OCI-LY3 (cell line): ENCODE data around the gene UGT1A10.
"Not testable (repeated sequence)": the region's sequence is repeated elsewhere in the genome, so short reads cannot be mapped to it uniquely, and the experiment has no call there.

Experiments used
- H2AFZ ChIP-seq: fragments of 200-600, 300-600 bp; shearing (Covaris generic); 2 replicates; pipeline ENCODE4 v1.6.0; 2014; ENCODE audit warnings: antibody characterized with exemption, low read depth, low read length
- H3K27ac ChIP-seq: fragments of 200-600, 300-600 bp; sonication (generic); 2 replicates; pipeline ENCODE4 v1.5.1; 2014; ENCODE audit warnings: mild to moderate bottlenecking, low read length, moderate library complexity, mixed read lengths
- H3K27me3 ChIP-seq: fragments of 200-600, 300-600 bp; sonication (generic); 2 replicates; pipeline ENCODE4 v1.6.1; 2014; ENCODE audit warnings: low read depth, low read length, mixed read lengths
- H3K36me3 ChIP-seq: fragments of 200-600, 300-600 bp; sonication (generic); replicated peaks from 2 replicates; pipeline ENCODE3; 2014; ENCODE audit warnings: low read depth, low read length, mixed read lengths
- H3K4me1 ChIP-seq: fragments of 300-600, 200-600 bp; sonication (generic); 2 replicates; pipeline ENCODE4 v1.6.1; 2014; ENCODE audit warnings: low read length, mixed read lengths
- H3K4me2 ChIP-seq: fragments of 200-600, 300-600 bp; sonication (generic); 2 replicates; pipeline ENCODE4 v1.6.1; 2014; ENCODE audit warnings: low read length, mixed read lengths
- H3K4me3 ChIP-seq: fragments of 300-600, 200-600 bp; sonication (generic); 2 replicates; pipeline ENCODE4 v1.5.1; 2014; ENCODE audit warnings: antibody characterized with exemption, mild to moderate bottlenecking, low read length, moderate library complexity
- H3K79me2 ChIP-seq: fragments of 300-600, 200-600 bp; shearing (Covaris generic); 2 replicates; pipeline ENCODE4 v1.6.1; 2014; ENCODE audit warnings: mild to moderate bottlenecking, low read length, mixed read lengths
- H3K9ac ChIP-seq: fragments of 300-600, 200-600 bp; shearing (Covaris generic); 2 replicates; pipeline ENCODE4 v1.6.0; 2014; ENCODE audit warnings: mild to moderate bottlenecking, low read length, moderate library complexity
- H3K9me3 ChIP-seq: fragments of 200-600, 300-600 bp; shearing (Covaris generic); 2 replicates; pipeline ENCODE4 v1.6.1; 2014; ENCODE audit warnings: low read length, mixed read lengths; ENCODE audit not compliant: insufficient read depth
- H4K20me1 ChIP-seq: fragments of 200-600, 300-600 bp; sonication (generic); 2 replicates; pipeline ENCODE4 v1.6.1; 2016; ENCODE audit warnings: low read length, mixed read lengths; ENCODE audit not compliant: insufficient read depth
- EZH2phosphoT487 ChIP-seq: fragments of 200-600 bp; shearing (Covaris generic); IDR thresholded peaks from 2 replicates; pipeline ENCODE4 v1.6.1; 2018; ENCODE audit warnings: antibody characterized with exemption, mixed run types, low read depth
- TF ChIP-seq, protein P1 (sequence below): fragments of 200-600, 300-600 bp; sonication (generic); IDR thresholded peaks from 2 replicates; pipeline ENCODE4 v1.5.1; 2014; ENCODE audit warnings: antibody characterized with exemption, low read length, low read depth

The UGT1A10 gene

DNA sequence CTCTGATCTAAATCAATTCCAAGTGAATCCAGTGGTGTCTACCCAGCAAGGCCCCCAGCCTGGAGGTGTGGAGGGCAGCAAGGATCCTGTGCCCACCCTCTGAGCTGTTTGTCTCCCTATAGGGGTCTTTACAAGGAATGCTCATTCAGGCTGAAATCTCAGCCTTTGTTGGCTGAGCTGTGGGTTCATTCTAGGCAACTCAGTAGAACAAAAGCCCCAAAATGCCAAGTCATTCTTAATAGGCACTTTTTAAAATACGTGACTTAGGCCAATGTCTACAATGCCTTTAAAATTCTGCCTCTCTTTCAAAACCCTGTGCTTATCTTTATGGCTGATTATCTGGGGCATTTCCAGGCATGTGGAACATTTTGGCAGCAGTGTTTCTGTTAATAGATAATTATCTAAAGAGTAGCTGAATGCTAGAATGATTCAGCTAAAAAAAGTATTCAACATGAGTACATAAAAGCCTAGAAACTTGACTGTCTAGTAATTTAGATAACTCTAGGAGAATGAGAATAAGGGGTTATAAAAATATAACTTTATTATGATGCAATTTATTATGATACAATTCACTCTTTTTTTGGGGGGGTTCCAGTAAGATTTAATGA is 63.9 kb downstream of the UGT1A10 start:
- Histone ChIP-seq H3K4me2 (no peak overlapping the region), H3K27me3 (no peaks in the 10 kb centered on the region), H3K27ac (no peak overlapping the region), H3K4me3 (no peak overlapping the region), H4K20me1 (no peaks in the 10 kb centered on the region), H3K4me1 (no peaks in the 10 kb centered on the region), H3K36me3 (no peaks in the 10 kb centered on the region), H2AFZ (no peak overlapping the region), H3K79me2 (no peaks in the 10 kb centered on the region), H3K9me3 (no peaks in the 10 kb centered on the region), H3K9ac (no peak overlapping the region)
- TF ChIP-seq, protein P1, sequence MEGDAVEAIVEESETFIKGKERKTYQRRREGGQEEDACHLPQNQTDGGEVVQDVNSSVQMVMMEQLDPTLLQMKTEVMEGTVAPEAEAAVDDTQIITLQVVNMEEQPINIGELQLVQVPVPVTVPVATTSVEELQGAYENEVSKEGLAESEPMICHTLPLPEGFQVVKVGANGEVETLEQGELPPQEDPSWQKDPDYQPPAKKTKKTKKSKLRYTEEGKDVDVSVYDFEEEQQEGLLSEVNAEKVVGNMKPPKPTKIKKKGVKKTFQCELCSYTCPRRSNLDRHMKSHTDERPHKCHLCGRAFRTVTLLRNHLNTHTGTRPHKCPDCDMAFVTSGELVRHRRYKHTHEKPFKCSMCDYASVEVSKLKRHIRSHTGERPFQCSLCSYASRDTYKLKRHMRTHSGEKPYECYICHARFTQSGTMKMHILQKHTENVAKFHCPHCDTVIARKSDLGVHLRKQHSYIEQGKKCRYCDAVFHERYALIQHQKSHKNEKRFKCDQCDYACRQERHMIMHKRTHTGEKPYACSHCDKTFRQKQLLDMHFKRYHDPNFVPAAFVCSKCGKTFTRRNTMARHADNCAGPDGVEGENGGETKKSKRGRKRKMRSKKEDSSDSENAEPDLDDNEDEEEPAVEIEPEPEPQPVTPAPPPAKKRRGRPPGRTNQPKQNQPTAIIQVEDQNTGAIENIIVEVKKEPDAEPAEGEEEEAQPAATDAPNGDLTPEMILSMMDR: no peak
- no peak for TF ChIP-seq EZH2phosphoT487

DNA sequence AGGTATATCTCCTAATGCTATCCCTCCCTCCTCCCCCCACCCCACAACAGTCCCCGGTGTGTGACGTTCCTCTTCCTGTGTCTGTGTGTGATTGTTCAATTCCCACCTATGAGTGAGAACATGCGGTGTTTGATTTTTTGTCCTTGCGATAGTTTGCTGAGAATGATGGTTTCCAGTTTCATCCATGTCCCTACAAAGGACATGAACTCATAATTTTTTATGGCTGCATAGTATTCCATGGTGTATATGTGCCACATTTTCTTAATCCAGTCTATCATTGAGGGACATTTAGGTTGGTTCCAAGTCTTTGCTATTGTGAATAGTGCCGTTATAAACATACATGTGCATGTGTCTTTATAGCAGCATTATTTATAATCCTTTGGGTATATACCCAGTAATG is 64.6 kb downstream of the UGT1A10 start:
- H3K4me2 ChIP-seq, H3K79me2 ChIP-seq, H3K27me3 ChIP-seq, H3K4me1 ChIP-seq, H2AFZ ChIP-seq, H3K9ac ChIP-seq, H3K27ac ChIP-seq, H3K36me3 ChIP-seq, H3K9me3 ChIP-seq, H3K4me3 ChIP-seq, H4K20me1 ChIP-seq: not testable (repeated sequence)

DNA sequence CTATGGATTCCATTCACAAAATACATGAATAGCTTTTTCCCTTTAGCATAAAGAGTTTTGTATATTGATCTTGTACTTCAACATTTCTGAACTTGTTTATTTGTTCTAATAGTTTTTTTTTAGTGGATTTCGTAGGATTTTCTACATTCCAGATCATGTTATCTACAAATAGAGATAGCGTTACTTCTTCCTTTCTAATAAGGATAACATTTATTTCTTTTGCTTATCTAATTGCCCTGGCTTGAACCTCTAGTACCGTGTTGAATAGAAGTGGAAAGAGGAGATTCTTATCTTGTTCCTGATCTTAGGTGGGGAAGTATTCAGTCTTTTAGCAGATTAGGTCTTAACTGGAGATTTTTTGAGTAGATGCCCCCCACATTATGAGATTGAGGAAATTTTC is 66.0 kb downstream of the UGT1A10 start:
- Histone ChIP-seq H3K27ac (no peak overlapping the region), H3K4me2 (no peak overlapping the region), H3K4me3 (no peak overlapping the region), H3K36me3 (no peaks in the 10 kb centered on the region), H3K4me1 (no peaks in the 10 kb centered on the region), H3K9me3 (no peaks in the 10 kb centered on the region), H3K79me2 (no peaks in the 10 kb centered on the region), H2AFZ (no peak overlapping the region), H3K9ac (no peak overlapping the region), H4K20me1 (no peaks in the 10 kb centered on the region), H3K27me3 (no peaks in the 10 kb centered on the region)
- TF ChIP-seq, protein P1: no peak
- TF ChIP-seq EZH2phosphoT487: no peak

DNA sequence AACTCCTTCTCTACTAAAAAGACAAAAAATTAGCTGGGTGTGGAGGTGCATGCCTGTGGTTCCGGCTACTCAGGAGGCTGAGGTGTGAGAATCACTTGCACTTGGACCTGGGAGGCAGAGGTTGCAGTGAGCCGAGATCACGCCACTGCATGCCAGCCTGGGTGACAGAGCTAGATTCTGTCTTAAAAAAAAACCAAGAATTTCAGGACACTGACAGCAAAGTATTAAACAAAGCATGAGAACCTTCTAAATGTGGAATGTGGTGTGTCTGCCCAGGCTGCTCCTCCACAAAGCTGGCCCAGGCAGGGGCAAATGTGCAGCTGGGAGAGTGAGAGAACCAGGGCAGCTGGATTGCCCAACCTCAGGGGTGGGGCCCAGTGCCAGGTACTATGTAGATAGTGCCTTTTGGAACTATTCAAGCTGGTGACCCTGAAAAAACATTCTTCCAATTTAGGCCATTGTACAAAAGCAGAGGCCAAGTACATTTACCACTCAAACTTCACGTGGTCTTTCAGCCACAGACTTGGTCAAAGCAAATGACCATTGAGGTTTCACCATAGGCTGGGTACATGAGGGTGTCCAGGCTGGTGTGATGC is 69.8 kb downstream of the UGT1A10 start:
- no peak for TF ChIP-seq EZH2phosphoT487
- TF ChIP-seq, protein P1: no peak
- Histone ChIP-seq H3K27me3 (no peaks in the 10 kb centered on the region), H3K9me3 (no peaks in the 10 kb centered on the region), H3K79me2 (no peaks in the 10 kb centered on the region), H3K9ac (no peak overlapping the region), H3K4me2 (no peak overlapping the region), H3K36me3 (no peaks in the 10 kb centered on the region), H4K20me1 (no peaks in the 10 kb centered on the region), H3K27ac (no peak overlapping the region), H2AFZ (no peak overlapping the region), H3K4me1 (no peaks in the 10 kb centered on the region), H3K4me3 (no peak overlapping the region)
